H1 (cell line): ENCODE results near the gene NWD2. TPM values are rescaled to one million over a fixed set of nuclear protein-coding genes. Genes with fewer than 3 reads are reported as not detected.

Experiments used
- SIX5 ChIP-seq: IDR thresholded peaks from 2 replicates; pipeline ENCODE4 v1.6.1; 2011; ENCODE audit warnings: mild to moderate bottlenecking, low read depth, low read length
- polyA plus RNA-seq, 7 experiments: library from polyadenylated mRNA; depleted of rRNA in 3 of 7; stranded (reverse) in 5 of 7; unstranded in 2 of 7; fragments of >200 nt in 5 of 7; fragments of 200-250 nt in 2 of 7; gene quantifications; 1 replicate in 5 of 7; 2 replicates in 1 of 7; 4 replicates in 1 of 7; pipeline versions ENCODE4 v1.2.1 to v1.2.3, GENCODE V29; 2011 to 2013; ENCODE audit warnings: missing spikeins in 2 of 7, mixed read lengths in 2 of 7
- total RNA-seq: library from RNA; stranded (reverse); fragmentation: NEBNext Ultra II Directional; extraction: Animal tissue kit (Norgen Biotek cat#: 25700); gene quantifications from 2 replicates; pipeline ENCODE4 v1.2.1, GENCODE V29; 2021
- TF ChIP-seq, protein P1 (sequence below): fragments of 300-600 bp; sonication (generic); IDR thresholded peaks from 2 replicates; pipeline ENCODE4 v1.7.1; 2012; ENCODE audit warnings: low read length, moderate library complexity, mild to moderate bottlenecking, inconsistent platforms; ENCODE audit not compliant: insufficient replicate concordance

NWD2 gene
- total and polyA plus RNA-seq, 2 of the 8 experiments (the other 6 are each of a cell fraction or from before 2014, with no cell fraction given), result under 0.01 TPM; not detected in 1

GRCh38 chr4:37461801-37462200 is 217.3 kb downstream of the NWD2 start (continued):
- TF ChIP-seq, protein P1, sequence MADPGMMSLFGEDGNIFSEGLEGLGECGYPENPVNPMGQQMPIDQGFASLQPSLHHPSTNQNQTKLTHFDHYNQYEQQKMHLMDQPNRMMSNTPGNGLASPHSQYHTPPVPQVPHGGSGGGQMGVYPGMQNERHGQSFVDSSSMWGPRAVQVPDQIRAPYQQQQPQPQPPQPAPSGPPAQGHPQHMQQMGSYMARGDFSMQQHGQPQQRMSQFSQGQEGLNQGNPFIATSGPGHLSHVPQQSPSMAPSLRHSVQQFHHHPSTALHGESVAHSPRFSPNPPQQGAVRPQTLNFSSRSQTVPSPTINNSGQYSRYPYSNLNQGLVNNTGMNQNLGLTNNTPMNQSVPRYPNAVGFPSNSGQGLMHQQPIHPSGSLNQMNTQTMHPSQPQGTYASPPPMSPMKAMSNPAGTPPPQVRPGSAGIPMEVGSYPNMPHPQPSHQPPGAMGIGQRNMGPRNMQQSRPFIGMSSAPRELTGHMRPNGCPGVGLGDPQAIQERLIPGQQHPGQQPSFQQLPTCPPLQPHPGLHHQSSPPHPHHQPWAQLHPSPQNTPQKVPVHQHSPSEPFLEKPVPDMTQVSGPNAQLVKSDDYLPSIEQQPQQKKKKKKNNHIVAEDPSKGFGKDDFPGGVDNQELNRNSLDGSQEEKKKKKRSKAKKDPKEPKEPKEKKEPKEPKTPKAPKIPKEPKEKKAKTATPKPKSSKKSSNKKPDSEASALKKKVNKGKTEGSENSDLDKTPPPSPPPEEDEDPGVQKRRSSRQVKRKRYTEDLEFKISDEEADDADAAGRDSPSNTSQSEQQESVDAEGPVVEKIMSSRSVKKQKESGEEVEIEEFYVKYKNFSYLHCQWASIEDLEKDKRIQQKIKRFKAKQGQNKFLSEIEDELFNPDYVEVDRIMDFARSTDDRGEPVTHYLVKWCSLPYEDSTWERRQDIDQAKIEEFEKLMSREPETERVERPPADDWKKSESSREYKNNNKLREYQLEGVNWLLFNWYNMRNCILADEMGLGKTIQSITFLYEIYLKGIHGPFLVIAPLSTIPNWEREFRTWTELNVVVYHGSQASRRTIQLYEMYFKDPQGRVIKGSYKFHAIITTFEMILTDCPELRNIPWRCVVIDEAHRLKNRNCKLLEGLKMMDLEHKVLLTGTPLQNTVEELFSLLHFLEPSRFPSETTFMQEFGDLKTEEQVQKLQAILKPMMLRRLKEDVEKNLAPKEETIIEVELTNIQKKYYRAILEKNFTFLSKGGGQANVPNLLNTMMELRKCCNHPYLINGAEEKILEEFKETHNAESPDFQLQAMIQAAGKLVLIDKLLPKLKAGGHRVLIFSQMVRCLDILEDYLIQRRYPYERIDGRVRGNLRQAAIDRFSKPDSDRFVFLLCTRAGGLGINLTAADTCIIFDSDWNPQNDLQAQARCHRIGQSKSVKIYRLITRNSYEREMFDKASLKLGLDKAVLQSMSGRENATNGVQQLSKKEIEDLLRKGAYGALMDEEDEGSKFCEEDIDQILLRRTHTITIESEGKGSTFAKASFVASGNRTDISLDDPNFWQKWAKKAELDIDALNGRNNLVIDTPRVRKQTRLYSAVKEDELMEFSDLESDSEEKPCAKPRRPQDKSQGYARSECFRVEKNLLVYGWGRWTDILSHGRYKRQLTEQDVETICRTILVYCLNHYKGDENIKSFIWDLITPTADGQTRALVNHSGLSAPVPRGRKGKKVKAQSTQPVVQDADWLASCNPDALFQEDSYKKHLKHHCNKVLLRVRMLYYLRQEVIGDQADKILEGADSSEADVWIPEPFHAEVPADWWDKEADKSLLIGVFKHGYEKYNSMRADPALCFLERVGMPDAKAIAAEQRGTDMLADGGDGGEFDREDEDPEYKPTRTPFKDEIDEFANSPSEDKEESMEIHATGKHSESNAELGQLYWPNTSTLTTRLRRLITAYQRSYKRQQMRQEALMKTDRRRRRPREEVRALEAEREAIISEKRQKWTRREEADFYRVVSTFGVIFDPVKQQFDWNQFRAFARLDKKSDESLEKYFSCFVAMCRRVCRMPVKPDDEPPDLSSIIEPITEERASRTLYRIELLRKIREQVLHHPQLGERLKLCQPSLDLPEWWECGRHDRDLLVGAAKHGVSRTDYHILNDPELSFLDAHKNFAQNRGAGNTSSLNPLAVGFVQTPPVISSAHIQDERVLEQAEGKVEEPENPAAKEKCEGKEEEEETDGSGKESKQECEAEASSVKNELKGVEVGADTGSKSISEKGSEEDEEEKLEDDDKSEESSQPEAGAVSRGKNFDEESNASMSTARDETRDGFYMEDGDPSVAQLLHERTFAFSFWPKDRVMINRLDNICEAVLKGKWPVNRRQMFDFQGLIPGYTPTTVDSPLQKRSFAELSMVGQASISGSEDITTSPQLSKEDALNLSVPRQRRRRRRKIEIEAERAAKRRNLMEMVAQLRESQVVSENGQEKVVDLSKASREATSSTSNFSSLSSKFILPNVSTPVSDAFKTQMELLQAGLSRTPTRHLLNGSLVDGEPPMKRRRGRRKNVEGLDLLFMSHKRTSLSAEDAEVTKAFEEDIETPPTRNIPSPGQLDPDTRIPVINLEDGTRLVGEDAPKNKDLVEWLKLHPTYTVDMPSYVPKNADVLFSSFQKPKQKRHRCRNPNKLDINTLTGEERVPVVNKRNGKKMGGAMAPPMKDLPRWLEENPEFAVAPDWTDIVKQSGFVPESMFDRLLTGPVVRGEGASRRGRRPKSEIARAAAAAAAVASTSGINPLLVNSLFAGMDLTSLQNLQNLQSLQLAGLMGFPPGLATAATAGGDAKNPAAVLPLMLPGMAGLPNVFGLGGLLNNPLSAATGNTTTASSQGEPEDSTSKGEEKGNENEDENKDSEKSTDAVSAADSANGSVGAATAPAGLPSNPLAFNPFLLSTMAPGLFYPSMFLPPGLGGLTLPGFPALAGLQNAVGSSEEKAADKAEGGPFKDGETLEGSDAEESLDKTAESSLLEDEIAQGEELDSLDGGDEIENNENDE, result no peak
- TF ChIP-seq SIX5, result no peak
- TF ChIP-seq, all 59 proteins: peak for 0
